H1 (cell line): ENCODE results near the gene SLC8A1. TPM values are rescaled to one million over a fixed set of nuclear protein-coding genes. Genes with fewer than 3 reads are reported as not detected.

Experiments used
- EGR1 ChIP-seq: IDR thresholded peaks from 2 replicates; pipeline ENCODE4 v1.6.1; 2011; ENCODE audit warnings: low read depth, low read length, borderline replicate concordance
- KDM4A ChIP-seq: IDR thresholded peaks from one replicate; pipeline ENCODE4 v1.7.1; 2012; ENCODE audit warnings: low read depth, mild to moderate bottlenecking, moderate library complexity, low read length, inconsistent platforms; ENCODE audit not compliant: severe bottlenecking
- SAP30 ChIP-seq: fragments of 300-600 bp; sonication (generic); IDR thresholded peaks from 2 replicates; pipeline ENCODE4 v1.7.1; 2012; ENCODE audit warnings: low read length, moderate library complexity, mild to moderate bottlenecking, inconsistent platforms; ENCODE audit not compliant: insufficient read depth, insufficient replicate concordance
- SIX5 ChIP-seq: IDR thresholded peaks from 2 replicates; pipeline ENCODE4 v1.6.1; 2011; ENCODE audit warnings: mild to moderate bottlenecking, low read depth, low read length
- SP4 ChIP-seq: IDR thresholded peaks from 2 replicates; pipeline ENCODE4 v1.6.1; 2012; ENCODE audit warnings: low read length, inconsistent platforms
- polyA plus RNA-seq, 7 experiments: library from polyadenylated mRNA; depleted of rRNA in 3 of 7; stranded (reverse) in 5 of 7; unstranded in 2 of 7; fragments of >200 nt in 5 of 7; fragments of 200-250 nt in 2 of 7; gene quantifications; 1 replicate in 5 of 7; 2 replicates in 1 of 7; 4 replicates in 1 of 7; pipeline versions ENCODE4 v1.2.1 to v1.2.3, GENCODE V29; 2011 to 2013; ENCODE audit warnings: missing spikeins in 2 of 7, mixed read lengths in 2 of 7
- total RNA-seq: library from RNA; stranded (reverse); fragmentation: NEBNext Ultra II Directional; extraction: Animal tissue kit (Norgen Biotek cat#: 25700); gene quantifications from 2 replicates; pipeline ENCODE4 v1.2.1, GENCODE V29; 2021
- TF ChIP-seq, protein P1 (sequence below), 3 experiments: IDR thresholded peaks; 1 replicate in 2 of 3; 2 replicates in 1 of 3; pipeline versions ENCODE4 v1.5.1 to v1.6.1; 2011; ENCODE audit warnings: low read length in 3 of 3, mild to moderate bottlenecking in 3 of 3, inconsistent platforms in 2 of 3, low read depth in 1 of 3, moderate library complexity in 1 of 3; ENCODE audit not compliant: insufficient read depth in 1 of 3; ENCODE audit errors: control extremely low read depth in 1 of 3
- TF ChIP-seq, protein P2 (sequence below): IDR thresholded peaks from 2 replicates; pipeline ENCODE4 v1.6.1; 2012; ENCODE audit warnings: inconsistent platforms

Gene SLC8A1
- total and polyA plus RNA-seq, 2 of the 8 experiments (the other 6 are each of a cell fraction or from before 2014, with no cell fraction given): 0.68 to 3.6 TPM

- TF ChIP-seq, protein P1, sequence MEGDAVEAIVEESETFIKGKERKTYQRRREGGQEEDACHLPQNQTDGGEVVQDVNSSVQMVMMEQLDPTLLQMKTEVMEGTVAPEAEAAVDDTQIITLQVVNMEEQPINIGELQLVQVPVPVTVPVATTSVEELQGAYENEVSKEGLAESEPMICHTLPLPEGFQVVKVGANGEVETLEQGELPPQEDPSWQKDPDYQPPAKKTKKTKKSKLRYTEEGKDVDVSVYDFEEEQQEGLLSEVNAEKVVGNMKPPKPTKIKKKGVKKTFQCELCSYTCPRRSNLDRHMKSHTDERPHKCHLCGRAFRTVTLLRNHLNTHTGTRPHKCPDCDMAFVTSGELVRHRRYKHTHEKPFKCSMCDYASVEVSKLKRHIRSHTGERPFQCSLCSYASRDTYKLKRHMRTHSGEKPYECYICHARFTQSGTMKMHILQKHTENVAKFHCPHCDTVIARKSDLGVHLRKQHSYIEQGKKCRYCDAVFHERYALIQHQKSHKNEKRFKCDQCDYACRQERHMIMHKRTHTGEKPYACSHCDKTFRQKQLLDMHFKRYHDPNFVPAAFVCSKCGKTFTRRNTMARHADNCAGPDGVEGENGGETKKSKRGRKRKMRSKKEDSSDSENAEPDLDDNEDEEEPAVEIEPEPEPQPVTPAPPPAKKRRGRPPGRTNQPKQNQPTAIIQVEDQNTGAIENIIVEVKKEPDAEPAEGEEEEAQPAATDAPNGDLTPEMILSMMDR (IDR thresholded peaks at IDR 0.05; ENCODE audit: control extremely low read depth in 1 of 3, insufficient read depth in 1 of 3, low read depth in 1 of 3, low read length in 3 of 3): no peak
- TF ChIP-seq, protein P2, sequence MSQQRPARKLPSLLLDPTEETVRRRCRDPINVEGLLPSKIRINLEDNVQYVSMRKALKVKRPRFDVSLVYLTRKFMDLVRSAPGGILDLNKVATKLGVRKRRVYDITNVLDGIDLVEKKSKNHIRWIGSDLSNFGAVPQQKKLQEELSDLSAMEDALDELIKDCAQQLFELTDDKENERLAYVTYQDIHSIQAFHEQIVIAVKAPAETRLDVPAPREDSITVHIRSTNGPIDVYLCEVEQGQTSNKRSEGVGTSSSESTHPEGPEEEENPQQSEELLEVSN: no peak
- TF ChIP-seq SAP30 (no peak), SP4 (no peak), EGR1 (no peak), KDM4A (no peak), SIX5 (no peak)
- TF ChIP-seq, all 59 proteins: peak for 0
These were observed 346.3 kb downstream of the SLC8A1 start (continued) for GRCh38 chr2:40105593-40105992.
